ENCODE measurements around the gene JAZF1.

Gene JAZF1

GRCh38 chr7:28028471-28028870, 152.1 kb downstream of the JAZF1 start:
- Histone ChIP-seq H3K27ac (no peak overlapping the region), H3K27me3 (replicated peaks) (no peaks in the 10 kb centered on the region), H3K4me3 (ENCODE audit: low read depth, low read length) (no peak overlapping the region), H3K36me3 (replicated peaks) (no peaks in the 10 kb centered on the region)
- no peak for DNase-seq
- in situ Hi-C loops (cut with HindIII; ENCODE audit: low pct_ligation_motif_present, low sequenced_read_pairs) = no loop called here
- no peak for TF ChIP-seq CTCF (IDR thresholded peaks at IDR 0.05; ENCODE audit: low read depth, low read length, missing control alignments)

GRCh38 chr7:28026237-28026636, 154.4 kb downstream of the JAZF1 start:
- no peak for TF ChIP-seq CTCF (IDR thresholded peaks at IDR 0.05; ENCODE audit: low read depth, low read length, missing control alignments)
- in situ Hi-C loops (cut with HindIII; ENCODE audit: low pct_ligation_motif_present, low sequenced_read_pairs) = no loop called here

GRCh38 chr7:28024786-28025334, 155.7 kb downstream of the JAZF1 start:
- in situ Hi-C loops (cut with HindIII; ENCODE audit: low pct_ligation_motif_present, low sequenced_read_pairs) = no loop called here
- Histone ChIP-seq H3K36me3 (replicated peaks) (no peaks in the 10 kb centered on the region), H3K4me3 (ENCODE audit: low read depth, low read length) (no peak overlapping the region), H3K27me3 (replicated peaks) (no peaks in the 10 kb centered on the region), H3K27ac (no peak overlapping the region)
- no peak for TF ChIP-seq CTCF (IDR thresholded peaks at IDR 0.05; ENCODE audit: low read depth, low read length, missing control alignments)
- DNase-seq = no peak

More at GRCh38 chr7:28026237-28026636, 154.4 kb downstream of the JAZF1 start:
- H3K4me3 ChIP-seq (ENCODE audit: low read depth, low read length) = no peak overlapping the region
- no peaks in the 10 kb centered on the region for H3K36me3 ChIP-seq (replicated peaks)
- DNase-seq = no peak
- no peak overlapping the region for H3K27ac ChIP-seq
- H3K27me3 ChIP-seq (replicated peaks) = no peaks in the 10 kb centered on the region

GRCh38 chr7:28020302-28020940, 160.2 kb downstream of the JAZF1 start:
- no peaks in the 10 kb centered on the region for H3K36me3 ChIP-seq (replicated peaks)
- peak; percentile 79 for TF ChIP-seq CTCF (IDR thresholded peaks at IDR 0.05; ENCODE audit: low read depth, low read length, missing control alignments)
- H3K27ac ChIP-seq = no peak overlapping the region
- no peak overlapping the region for H3K4me3 ChIP-seq (ENCODE audit: low read depth, low read length)
- in situ Hi-C loops (cut with HindIII; ENCODE audit: low pct_ligation_motif_present, low sequenced_read_pairs) = no loop called here
- DNase-seq = peak; percentile 66
- no peaks in the 10 kb centered on the region for H3K27me3 ChIP-seq (replicated peaks)

GRCh38 chr7:28018856-28019465, 161.6 kb downstream of the JAZF1 start:
- no peak for TF ChIP-seq CTCF (IDR thresholded peaks at IDR 0.05; ENCODE audit: low read depth, low read length, missing control alignments)
- no peak for DNase-seq
- no peaks in the 10 kb centered on the region for H3K36me3 ChIP-seq (replicated peaks)

More at GRCh38 chr7:28018856-28019465, 161.6 kb downstream of the JAZF1 start:
- Histone ChIP-seq H3K4me3 (ENCODE audit: low read depth, low read length) (no peak overlapping the region), H3K27ac (no peak overlapping the region), H3K27me3 (replicated peaks) (no peaks in the 10 kb centered on the region)
- in situ Hi-C loops (cut with HindIII; ENCODE audit: low pct_ligation_motif_present, low sequenced_read_pairs) = no loop called here

Measured in brain microvascular endothelial cell (primary cell).